ENCODE results near the gene SPRR2G.

Gene SPRR2G

GRCh38 chr1:153180556-153180955, 29.9 kb upstream of the SPRR2G start:
- TF ChIP-seq TAF1 (IDR thresholded peaks at IDR 0.05; ENCODE audit: borderline replicate concordance, insufficient read depth, low read length), result no peak
- TF ChIP-seq POLR2AphosphoS5 (IDR thresholded peaks at IDR 0.05; ENCODE audit: low read depth, low read length), result no peak
- TF ChIP-seq REST (IDR thresholded peaks at IDR 0.05; ENCODE audit: insufficient read depth in 1 of 2, low read depth in 2 of 2, low read length in 2 of 2), result no peak
- no peak for TF ChIP-seq SIN3A (IDR thresholded peaks at IDR 0.05; ENCODE audit: borderline replicate concordance, insufficient read depth, low read length)
- TF ChIP-seq FOXP2 (optimal IDR thresholded peaks at IDR 0.05; ENCODE audit: borderline replicate concordance, extremely low read depth, extremely low read length, insufficient read depth), result no peak

- TF ChIP-seq TAF1 (IDR thresholded peaks at IDR 0.05; ENCODE audit: borderline replicate concordance, insufficient read depth, low read length) (no peak), SIN3A (IDR thresholded peaks at IDR 0.05; ENCODE audit: borderline replicate concordance, insufficient read depth, low read length) (no peak), FOXP2 (optimal IDR thresholded peaks at IDR 0.05; ENCODE audit: borderline replicate concordance, extremely low read depth, extremely low read length, insufficient read depth) (no peak), POLR2AphosphoS5 (IDR thresholded peaks at IDR 0.05; ENCODE audit: low read depth, low read length) (no peak), REST (IDR thresholded peaks at IDR 0.05; ENCODE audit: insufficient read depth in 1 of 2, low read depth in 2 of 2, low read length in 2 of 2) (no peak)
Measured at GRCh38 chr1:153178922-153179321, 28.2 kb upstream of the SPRR2G start.

DNA sequence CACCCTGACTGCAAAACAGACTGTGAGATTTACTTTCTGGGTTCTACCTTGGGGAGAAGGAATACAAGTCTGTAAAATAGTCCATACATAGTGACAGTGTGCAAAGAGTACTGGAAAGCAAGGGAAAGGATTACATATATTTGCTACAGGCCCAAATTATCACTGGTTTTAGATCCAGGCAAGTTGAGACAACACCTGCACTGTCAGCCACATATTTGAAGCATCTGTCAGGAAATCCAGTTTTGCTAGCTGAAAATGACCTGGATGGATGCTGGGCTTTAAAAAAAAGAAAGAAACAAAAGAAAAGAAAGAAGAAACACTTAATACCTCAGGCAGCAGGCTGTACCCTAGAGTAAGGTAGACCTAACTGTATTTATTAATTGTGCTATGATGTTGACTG, 23.9 kb upstream of the SPRR2G start:
- TF ChIP-seq SIN3A (IDR thresholded peaks at IDR 0.05; ENCODE audit: borderline replicate concordance, insufficient read depth, low read length), result no peak
- TF ChIP-seq POLR2AphosphoS5 (IDR thresholded peaks at IDR 0.05; ENCODE audit: low read depth, low read length), result no peak
- no peak for TF ChIP-seq TAF1 (IDR thresholded peaks at IDR 0.05; ENCODE audit: borderline replicate concordance, insufficient read depth, low read length)
- TF ChIP-seq FOXP2 (optimal IDR thresholded peaks at IDR 0.05; ENCODE audit: borderline replicate concordance, extremely low read depth, extremely low read length, insufficient read depth), result no peak
- TF ChIP-seq REST (IDR thresholded peaks at IDR 0.05; ENCODE audit: insufficient read depth in 1 of 2, low read depth in 2 of 2, low read length in 2 of 2), result no peak

- TF ChIP-seq REST (IDR thresholded peaks at IDR 0.05; ENCODE audit: insufficient read depth in 1 of 2, low read depth in 2 of 2, low read length in 2 of 2), result no peak
- no peak for TF ChIP-seq POLR2AphosphoS5 (IDR thresholded peaks at IDR 0.05; ENCODE audit: low read depth, low read length)
- TF ChIP-seq TAF1 (IDR thresholded peaks at IDR 0.05; ENCODE audit: borderline replicate concordance, insufficient read depth, low read length), result no peak
- TF ChIP-seq FOXP2 (optimal IDR thresholded peaks at IDR 0.05; ENCODE audit: borderline replicate concordance, extremely low read depth, extremely low read length, insufficient read depth), result no peak
- TF ChIP-seq SIN3A (IDR thresholded peaks at IDR 0.05; ENCODE audit: borderline replicate concordance, insufficient read depth, low read length), result no peak
Measured at GRCh38 chr1:153168686-153169085, 18.0 kb upstream of the SPRR2G start.

DNA sequence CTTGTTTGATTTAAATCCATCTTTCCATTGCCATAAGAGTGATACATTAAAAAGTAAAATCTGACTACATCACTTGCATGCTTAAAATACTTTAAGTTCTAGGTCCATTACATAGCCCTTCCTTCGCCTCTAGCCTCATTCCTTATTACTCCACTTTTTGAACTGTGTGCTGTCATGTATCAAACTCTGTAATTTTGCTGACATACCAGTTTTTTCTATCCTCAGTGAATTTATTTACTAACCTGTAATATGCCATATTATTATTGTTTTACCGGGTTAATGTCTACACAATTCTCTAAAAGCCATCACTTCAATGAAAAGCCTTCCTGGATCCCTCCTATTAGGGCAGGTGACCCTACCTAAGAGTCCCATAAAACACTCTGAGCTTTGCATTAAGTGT, 4.9 kb upstream of the SPRR2G start:
- TF ChIP-seq POLR2AphosphoS5 (IDR thresholded peaks at IDR 0.05; ENCODE audit: low read depth, low read length) (no peak), REST (IDR thresholded peaks at IDR 0.05; ENCODE audit: insufficient read depth in 1 of 2, low read depth in 2 of 2, low read length in 2 of 2) (no peak), SIN3A (IDR thresholded peaks at IDR 0.05; ENCODE audit: borderline replicate concordance, insufficient read depth, low read length) (no peak), TAF1 (IDR thresholded peaks at IDR 0.05; ENCODE audit: borderline replicate concordance, insufficient read depth, low read length) (no peak), FOXP2 (optimal IDR thresholded peaks at IDR 0.05; ENCODE audit: borderline replicate concordance, extremely low read depth, extremely low read length, insufficient read depth) (no peak)

Measured in PFSK-1 (cell line).